Gastroesophageal sphincter (tissue), 4 donors: Measurements from ENCODE around the gene STARD3NL. TPM values are rescaled to one million over a fixed set of nuclear protein-coding genes. Genes with fewer than 3 reads are reported as not detected.

Experiments used
- ATAC-seq: fragments of 150-250 bp; one replicate; pipeline ENCODE4 v1.9.1; 2016; ENCODE audit warnings: mild to moderate bottlenecking, moderate library complexity
- H3K27ac ChIP-seq, 4 donors: fragments of 200-600 bp; sonication (generic) in 3 of 4; 1 replicate in 3 of 4; 2 replicates in 1 of 4; pipeline ENCODE4 v1.5.1; 2016 to 2019
- H3K27me3 ChIP-seq: fragments of 200-600 bp; sonication (generic); one replicate; pipeline ENCODE4 v1.5.1; 2019
- H3K36me3 ChIP-seq, 2 donors: fragments of 200-600 bp; sonication (generic); one replicate each; pipeline ENCODE4 v1.5.1; 2019; ENCODE audit warnings: control low read depth in 1 of 2
- H3K4me1 ChIP-seq, 3 donors: fragments of 200-600 bp; sonication (generic); 1 replicate in 2 of 3; 2 replicates in 1 of 3; pipeline ENCODE4 v1.5.1; 2016 to 2019; ENCODE audit warnings: control low read depth in 2 of 3
- H3K4me3 ChIP-seq, 2 donors: fragments of 200-600 bp; sonication (generic); one replicate each; pipeline ENCODE4 v1.5.1; 2019; ENCODE audit warnings: mild to moderate bottlenecking in 1 of 2, moderate library complexity in 1 of 2
- H3K9me3 ChIP-seq, 3 donors: fragments of 200-600 bp; sonication (generic); one replicate each; pipeline ENCODE4 v1.5.1; 2017 to 2019; ENCODE audit warnings: control low read depth in 2 of 3
- CTCF ChIP-seq, 4 experiments: fragments of 200-600 bp in 2 of 4; fragments of 450-650 bp in 2 of 4; sonication (generic) in 1 of 4; IDR thresholded peaks; one replicate each; pipeline ENCODE4 v1.5.1; 2017 to 2019; ENCODE audit warnings: antibody characterized with exemption in 4 of 4, mild to moderate bottlenecking in 2 of 4, moderate library complexity in 2 of 4
- EP300 ChIP-seq: sonication (generic); formaldehyde crosslinking; IDR thresholded peaks from one replicate; pipeline ENCODE4 v1.6.1; 2017; ENCODE audit warnings: antibody characterized with exemption, mild to moderate bottlenecking
- POLR2A ChIP-seq, 2 donors: fragments of 450-650 bp; IDR thresholded peaks; one replicate each; pipeline ENCODE4 v1.6.1; 2017; ENCODE audit warnings: antibody characterized with exemption in 2 of 2, mild to moderate bottlenecking in 2 of 2, moderate library complexity in 1 of 2
- POLR2AphosphoS5 ChIP-seq: sonication (generic); formaldehyde crosslinking; IDR thresholded peaks from one replicate; pipeline ENCODE4 v1.6.1; 2017; ENCODE audit warnings: antibody characterized with exemption
- WGBS, 2 donors: methylation state at CpG; one replicate each; pipeline ENCODE4 v1.1.5; 2018; ENCODE audit warnings: low coverage in 1 of 2; 5-methylcytosine and 5-hydroxymethylcytosine counted together
- total RNA-seq, 4 donors: library from RNA; depleted of rRNA; stranded (reverse); fragments of >200 nt; gene quantifications; one replicate each; pipeline ENCODE4 v1.1.0, GENCODE V29; 2016

Gene STARD3NL
- total RNA-seq, 4 donors from 2014 or later = 33.7 to 58.9 (median 37.8) TPM

GRCh38 chr7:38181111-38181510, 3.1 kb downstream of the STARD3NL start:
- 25 to 88% methylated on average over 1 of the region's 1 CpG for WGBS, 2 donors
- TF ChIP-seq CTCF (IDR thresholded peaks at IDR 0.05) = no peak
- TF ChIP-seq EP300 = no peak
- no peak for TF ChIP-seq POLR2AphosphoS5
- TF ChIP-seq POLR2A (IDR thresholded peaks at IDR 0.05) = no peak
- no peaks in the 10 kb centered on the region for H3K9me3 ChIP-seq
- no peaks in the 10 kb centered on the region for H3K36me3 ChIP-seq
- H3K27ac ChIP-seq = no peak overlapping the region
- no peak for ATAC-seq
- H3K27me3 ChIP-seq = no peaks in the 10 kb centered on the region
- no peak overlapping the region for H3K4me3 ChIP-seq
- peaks cover 6 to 54% (median 7%) of the 10 kb centered on the region in 3 donors for H3K4me1 ChIP-seq

- WGBS, 2 donors = 80 to 86% methylated on average over 1 of the region's 1 CpG
- Histone ChIP-seq H3K27ac (no peak overlapping the region), H3K27me3 (no peaks in the 10 kb centered on the region), H3K9me3 (no peaks in the 10 kb centered on the region), H3K4me1 (peaks cover 6 to 68% (median 7%) of the 10 kb centered on the region in 3 donors), H3K4me3 (no peak overlapping the region), H3K36me3 (no peaks in the 10 kb centered on the region)
- no peak for TF ChIP-seq POLR2A (IDR thresholded peaks at IDR 0.05)
- ATAC-seq = no peak
Observed at GRCh38 chr7:38182450-38182849, 4.4 kb downstream of the STARD3NL start.

- no peaks in the 10 kb centered on the region for H3K9me3 ChIP-seq
- TF ChIP-seq EP300 (no peak), POLR2A (IDR thresholded peaks at IDR 0.05) (no peak), CTCF (IDR thresholded peaks at IDR 0.05) (no peak), POLR2AphosphoS5 (no peak)
- no peaks in the 10 kb centered on the region for H3K27me3 ChIP-seq
- H3K36me3 ChIP-seq = no peaks in the 10 kb centered on the region
- WGBS, 2 donors = 80 to 89% methylated on average over 4 to 6 of the region's 6 CpGs
- no peak overlapping the region for H3K4me3 ChIP-seq
- H3K4me1 ChIP-seq = peaks cover 0 to 65% (median 5%) of the 10 kb centered on the region in 3 donors
- ATAC-seq = no peak
- H3K27ac ChIP-seq = no peak overlapping the region
Observed at GRCh38 chr7:38185395-38186307, 7.6 kb downstream of the STARD3NL start.

- Histone ChIP-seq H3K4me1 (peaks cover 0 to 54% (median 5%) of the 10 kb centered on the region in 3 donors), H3K36me3 (no peaks in the 10 kb centered on the region), H3K27ac (no peak overlapping the region), H3K4me3 (no peak overlapping the region), H3K9me3 (peaks cover 0 to 10% (median 0%) of the 10 kb centered on the region in 3 donors), H3K27me3 (no peaks in the 10 kb centered on the region)
- TF ChIP-seq POLR2AphosphoS5 (no peak), EP300 (no peak), CTCF (IDR thresholded peaks at IDR 0.05) (no peak), POLR2A (IDR thresholded peaks at IDR 0.05) (no peak)
- 74 to 87% methylated on average over 3 to 4 of the region's 4 CpGs for WGBS, 2 donors
- ATAC-seq = no peak
Observed at GRCh38 chr7:38186593-38187314, 8.7 kb downstream of the STARD3NL start.

GRCh38 chr7:38187794-38188440, 9.9 kb downstream of the STARD3NL start:
- H3K27me3 ChIP-seq = no peaks in the 10 kb centered on the region
- no peak overlapping the region for H3K4me3 ChIP-seq
- peaks cover 0 to 43% (median 5%) of the 10 kb centered on the region in 3 donors for H3K4me1 ChIP-seq
- TF ChIP-seq POLR2A (IDR thresholded peaks at IDR 0.05) (no peak), POLR2AphosphoS5 (no peak), CTCF (IDR thresholded peaks at IDR 0.05) (no peak), EP300 (no peak)
- 55 to 56% methylated on average over 6 to 7 of the region's 7 CpGs for WGBS, 2 donors
- no peak for ATAC-seq
- no peak overlapping the region for H3K27ac ChIP-seq
- H3K9me3 ChIP-seq = peaks cover 0 to 17% (median 0%) of the 10 kb centered on the region in 3 donors
- no peaks in the 10 kb centered on the region for H3K36me3 ChIP-seq
